Panc1 (cell line): ENCODE results near the gene FAM209B. TPM values are rescaled to one million over a fixed set of nuclear protein-coding genes. Genes with fewer than 3 reads are reported as not detected.

Source experiments
- ATAC-seq: fragments of 200-7000 bp; cut with Tn5 transposase; 2 replicates; pipeline ENCODE4 v1.9.1; 2020; ENCODE audit warnings: mild to moderate bottlenecking, moderate library complexity
- BruUV-seq: library from RNA; stranded (reverse); fragments of 400-500 nt; replicated peaks from 2 replicates; lab custom pipeline; 2021; lab: Mats Ljungman, UMichigan
- CTCF ChIA-PET: fragments of 300-600 bp; sonication (Branson Sonifier 250); formaldehyde crosslinking; loops from one replicate; lab custom pipeline; 2022; ENCODE audit warnings: antibody characterized with exemption; lab: Charles Lee
- POLR2A ChIA-PET: fragments of 300-600 bp; sonication (Branson Sonifier 250); formaldehyde crosslinking; loops from one replicate; lab custom pipeline; 2022; ENCODE audit warnings: antibody characterized with exemption; lab: Charles Lee
- DNase-seq: peaks from one replicate; pipeline ENCODE4 v3.0.0-alpha.2; 2010; ENCODE audit warnings: low read depth, low spot score
- H3K27ac ChIP-seq: 2 replicates; pipeline ENCODE4 v1.5.1; 2011; ENCODE audit warnings: mild to moderate bottlenecking, low read length, inconsistent platforms
- H3K27me3 ChIP-seq: fragments of 200-500 bp; sonication (Bioruptor generic); 2 replicates; pipeline ENCODE4 v1.6.0; 2014; ENCODE audit warnings: low read length, inconsistent platforms; ENCODE audit not compliant: control insufficient read depth, insufficient read depth
- H3K36me3 ChIP-seq: fragments of 200-500 bp; sonication (Bioruptor generic); 2 replicates; pipeline ENCODE4 v1.5.1; 2014; ENCODE audit warnings: inconsistent platforms, mild to moderate bottlenecking, low read length, moderate library complexity; ENCODE audit not compliant: control insufficient read depth, insufficient read depth
- H3K4me1 ChIP-seq: 2 replicates; pipeline ENCODE4 v1.5.1; 2011; ENCODE audit warnings: inconsistent platforms, mild to moderate bottlenecking, low read length, moderate library complexity; ENCODE audit not compliant: control insufficient read depth, insufficient read depth
- H3K4me3 ChIP-seq, 2 experiments: 2 replicates each; pipeline ENCODE4 v1.5.1; 2011 to 2012; ENCODE audit warnings: low read depth in 2 of 2, low read length in 2 of 2, mild to moderate bottlenecking in 2 of 2, inconsistent platforms in 1 of 2, moderate library complexity in 1 of 2
- H3K9me3 ChIP-seq: fragments of 200-500 bp; sonication (Bioruptor generic); 2 replicates; pipeline ENCODE4 v1.5.1; 2014; ENCODE audit warnings: low read depth, mild to moderate bottlenecking, inconsistent platforms, low read length, moderate library complexity; ENCODE audit not compliant: control insufficient read depth, insufficient read depth
- CTCF ChIP-seq: fragments of 450-650 bp; IDR thresholded peaks from 2 replicates; pipeline ENCODE4 v1.5.1; 2017; ENCODE audit warnings: mild to moderate bottlenecking
- POLR2AphosphoS5 ChIP-seq: IDR thresholded peaks from 2 replicates; pipeline ENCODE4 v1.6.1; 2012; ENCODE audit warnings: mild to moderate bottlenecking, low read depth, low read length, moderate library complexity
- REST ChIP-seq, 2 experiments: IDR thresholded peaks; 2 replicates each; pipeline ENCODE4 v1.6.1; 2011 to 2012; ENCODE audit warnings: low read depth in 2 of 2, control low read depth in 1 of 2, low read length in 1 of 2, mild to moderate bottlenecking in 1 of 2, moderate library complexity in 1 of 2; ENCODE audit not compliant: insufficient read depth in 1 of 2
- SIN3A ChIP-seq: IDR thresholded peaks from 2 replicates; pipeline ENCODE4 v1.6.1; 2012; ENCODE audit warnings: low read depth, mild to moderate bottlenecking, low read length, moderate library complexity, borderline replicate concordance; ENCODE audit not compliant: insufficient read depth
- TCF7L2 ChIP-seq: IDR thresholded peaks from 2 replicates; pipeline ENCODE4 v1.6.1; 2011; ENCODE audit warnings: mild to moderate bottlenecking, low read depth, low read length, inconsistent platforms
- in situ Hi-C: cut with HindIII; loops from 2 replicates; pipeline ENCODE4 v1.10.0; 2016; ENCODE audit warnings: low sequenced_read_pairs, low pct_unique_long_range_greater_than_20kb
- intact Hi-C: fragments of 100-400 bp; cut with micrococcal nuclease; formaldehyde crosslinking; loops from one replicate; pipeline ENCODE4 v1.10.0; 2022; ENCODE audit not compliant: unreplicated experiment
- total RNA-seq: library from RNA; stranded (reverse); gene quantifications from one replicate; pipeline ENCODE4 v1.2.1, GENCODE V29; 2021; ENCODE audit not compliant: unreplicated experiment

Gene FAM209B
- total RNA-seq, 1 experiment from 2014 or later: not detected

- CTCF ChIA-PET: no interaction called here
Observed at GRCh38 chr20:56575961-56576360, 42.9 kb downstream of the FAM209B start.

GRCh38 chr20:56579301-56579710, 46.3 kb downstream of the FAM209B start:
- Histone ChIP-seq H3K27me3 (no peaks in the 10 kb centered on the region), H3K4me1 (no peaks in the 10 kb centered on the region), H3K4me3 (no peak overlapping the region), H3K9me3 (no peaks in the 10 kb centered on the region), H3K27ac (no peak overlapping the region), H3K36me3 (no peaks in the 10 kb centered on the region)
- ChIA-PET POLR2A (interaction anchor here (0.6 kb wide), 1 partner anchor 43 kb away, joined by 5 read pairs; no protein-coding TSS in a partner anchor), CTCF (no interaction called here)
- TF ChIP-seq POLR2AphosphoS5: no peak
- no peak for TF ChIP-seq CTCF
- no peak for TF ChIP-seq REST (IDR thresholded peaks at IDR 0.05; ENCODE audit: insufficient read depth in 1 of 2, low read depth in 2 of 2, low read length in 1 of 2)
- TF ChIP-seq SIN3A: no peak
- no peak for TF ChIP-seq TCF7L2
- intact Hi-C loops: loop anchor here (10.0 kb wide), 1 partner anchor 175 kb away; no protein-coding TSS in a partner anchor
- in situ Hi-C loops: no loop called here
- DNase-seq (no peak), ATAC-seq (no peak)
- no TSS peak for BruUV-seq

More at GRCh38 chr20:56575961-56576360, 42.9 kb downstream of the FAM209B start:
- ATAC-seq (no peak), DNase-seq (no peak)
- H3K36me3 ChIP-seq: no peaks in the 10 kb centered on the region
- TF ChIP-seq CTCF: no peak
- no peak for TF ChIP-seq REST (IDR thresholded peaks at IDR 0.05; ENCODE audit: insufficient read depth in 1 of 2, low read depth in 2 of 2, low read length in 1 of 2)
- no peak for TF ChIP-seq TCF7L2
- TF ChIP-seq SIN3A: no peak
- no peak for TF ChIP-seq POLR2AphosphoS5
- BruUV-seq: no TSS peak
- no peaks in the 10 kb centered on the region for H3K4me1 ChIP-seq
- in situ Hi-C loops (no loop called here), intact Hi-C loops (loop anchor here (10.0 kb wide), 1 partner anchor 171 kb away; no protein-coding TSS in a partner anchor)
- H3K27me3 ChIP-seq: no peaks in the 10 kb centered on the region
- POLR2A ChIA-PET: no interaction called here
- no peaks in the 10 kb centered on the region for H3K9me3 ChIP-seq
- H3K27ac ChIP-seq: no peak overlapping the region
- no peak overlapping the region for H3K4me3 ChIP-seq
